HFFc6 (cell line): ENCODE results near the gene ZNF804B. TPM values are rescaled to one million over a fixed set of nuclear protein-coding genes. Genes with fewer than 3 reads are reported as not detected.

ENCODE experiments used
- DNase-seq: peaks from one replicate; pipeline ENCODE4 v3.0.0-alpha.2; 2018
- H3K27ac Mint-ChIP-seq: 2 replicates; pipeline ENCODE4 v1.8.0; 2020; ENCODE audit warnings: mild to moderate bottlenecking, mixed read lengths
- H3K27me3 Mint-ChIP-seq: 2 replicates; pipeline ENCODE4 v1.8.0; 2021; ENCODE audit warnings: mild to moderate bottlenecking, moderate library complexity, mixed read lengths; ENCODE audit not compliant: insufficient read depth
- H3K36me3 Mint-ChIP-seq: 2 replicates; pipeline ENCODE4 v1.8.0; 2021; ENCODE audit warnings: low read depth, mixed read lengths
- H3K4me1 Mint-ChIP-seq: 2 replicates; pipeline ENCODE4 v1.8.0; 2020; ENCODE audit warnings: low read depth, mixed read lengths
- H3K4me3 Mint-ChIP-seq: 2 replicates; pipeline ENCODE4 v1.8.0; 2020; ENCODE audit warnings: mild to moderate bottlenecking, moderate library complexity, mixed read lengths
- H3K9me3 Mint-ChIP-seq: 2 replicates; pipeline ENCODE4 v1.8.0; 2020; ENCODE audit warnings: mild to moderate bottlenecking, mixed read lengths
- CTCF ChIP-seq: fragments of 200-600 bp; sonication (generic); IDR thresholded peaks from 2 replicates; pipeline ENCODE4 v1.5.0; 2021; ENCODE audit warnings: antibody characterized with exemption, mild to moderate bottlenecking
- total RNA-seq, 6 experiments: library from RNA; stranded (reverse); fragmentation: NEBNext Ultra II Directional; extraction: Animal tissue kit (Norgen Biotek cat#: 25700); gene quantifications; 2 replicates in 1 of 6; 3 replicates in 5 of 6; pipeline ENCODE4 v1.2.3, GENCODE V29; 2021

Gene ZNF804B
- total RNA-seq, 6 experiments from 2014 or later = not detected

DNA sequence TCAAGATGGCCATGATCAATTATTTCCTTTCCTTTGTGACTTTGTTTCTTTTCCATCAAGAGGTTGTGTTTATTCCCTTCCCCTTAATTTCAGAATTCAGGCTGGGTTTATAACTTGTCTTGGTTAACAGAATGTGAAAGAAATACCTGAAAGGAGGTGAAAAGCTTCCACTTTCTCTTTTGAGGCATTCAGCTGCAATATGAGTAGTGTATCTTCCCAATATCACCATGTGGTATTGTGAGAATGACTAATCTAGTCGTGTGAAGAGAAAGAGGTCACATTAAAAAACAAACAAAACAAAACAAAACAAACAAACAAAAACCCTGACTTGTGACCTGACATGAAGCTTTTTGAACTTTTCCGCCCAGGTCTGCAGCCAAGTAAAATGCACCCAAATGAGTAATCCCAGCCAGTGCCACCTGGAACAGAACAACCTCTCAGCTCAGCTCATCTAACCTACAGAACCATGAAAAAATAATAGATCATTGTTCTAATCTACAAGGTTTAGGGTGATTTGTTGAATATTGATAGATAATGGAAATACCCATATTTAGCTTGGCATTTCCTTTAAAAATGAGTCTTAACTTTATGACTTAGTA is 106.9 kb downstream of the ZNF804B start:
- Mint-ChIP-seq H3K4me3 (no peak overlapping the region), H3K27ac (no peak overlapping the region), H3K36me3 (no peaks in the 10 kb centered on the region; the same call in 1 of the 2 replicates), H3K27me3 (no peaks in the 10 kb centered on the region), H3K9me3 (peaks cover 45% of the 10 kb centered on the region), H3K4me1 (no peaks in the 10 kb centered on the region)
- no peak for DNase-seq
- TF ChIP-seq CTCF = no peak

- no peak for TF ChIP-seq CTCF
- no peak for DNase-seq
- no peak overlapping the region for H3K27ac Mint-ChIP-seq
- no peaks in the 10 kb centered on the region for H3K4me1 Mint-ChIP-seq
- no peak overlapping the region for H3K4me3 Mint-ChIP-seq
- peaks cover 44% of the 10 kb centered on the region for H3K9me3 Mint-ChIP-seq
- H3K36me3 Mint-ChIP-seq = no peaks in the 10 kb centered on the region; the same call in 1 of the 2 replicates
- H3K27me3 Mint-ChIP-seq = no peaks in the 10 kb centered on the region
Measured at GRCh38 chr7:88867158-88867557, 107.7 kb downstream of the ZNF804B start.

GRCh38 chr7:88868456-88868855 is 109.0 kb downstream of the ZNF804B start:
- peaks cover 34% of the 10 kb centered on the region for H3K9me3 Mint-ChIP-seq
- no peaks in the 10 kb centered on the region for H3K4me1 Mint-ChIP-seq
- H3K27me3 Mint-ChIP-seq = no peaks in the 10 kb centered on the region
- no peaks in the 10 kb centered on the region; the same call in 1 of the 2 replicates for H3K36me3 Mint-ChIP-seq
- no peak for TF ChIP-seq CTCF
- H3K4me3 Mint-ChIP-seq = no peak overlapping the region
- DNase-seq = no peak
- no peak overlapping the region for H3K27ac Mint-ChIP-seq

- Mint-ChIP-seq H3K4me3 (no peak overlapping the region), H3K9me3 (peaks cover 6% of the 10 kb centered on the region), H3K27me3 (no peaks in the 10 kb centered on the region), H3K27ac (no peak overlapping the region), H3K4me1 (no peaks in the 10 kb centered on the region), H3K36me3 (no peaks in the 10 kb centered on the region)
- no peak for DNase-seq
- TF ChIP-seq CTCF = no peak
Measured at GRCh38 chr7:88881136-88881535, 121.6 kb downstream of the ZNF804B start.

DNA sequence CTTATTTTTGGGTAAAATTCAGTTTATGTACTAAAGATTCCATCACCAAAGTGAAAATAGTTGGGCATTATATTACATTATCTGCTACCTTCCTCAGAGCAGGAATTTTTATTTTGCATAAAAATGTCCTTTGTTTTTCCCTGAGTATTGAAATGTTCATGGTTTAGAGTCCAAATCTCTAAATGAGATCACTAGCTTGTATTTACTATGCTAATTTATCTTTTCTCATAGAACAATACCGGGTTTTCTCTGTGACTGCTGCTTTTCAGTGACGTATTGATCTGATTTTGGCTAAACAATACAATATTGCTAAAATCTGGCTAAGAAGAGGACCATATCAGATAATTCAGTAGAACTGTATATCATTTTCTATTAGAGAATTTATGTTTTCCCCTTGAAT is 125.6 kb downstream of the ZNF804B start:
- H3K27ac Mint-ChIP-seq = no peak overlapping the region
- no peak overlapping the region for H3K4me3 Mint-ChIP-seq
- no peak for DNase-seq
- H3K9me3 Mint-ChIP-seq = peaks cover 27% of the 10 kb centered on the region
- no peak for TF ChIP-seq CTCF
- H3K4me1 Mint-ChIP-seq = no peaks in the 10 kb centered on the region
- no peaks in the 10 kb centered on the region for H3K36me3 Mint-ChIP-seq
- no peaks in the 10 kb centered on the region for H3K27me3 Mint-ChIP-seq
